Measurements from ENCODE around the gene ADAR.
"Not testable (repeated sequence)": the region's sequence is repeated elsewhere in the genome, so short reads cannot be mapped to it uniquely, and the experiment has no call there.

Gene ADAR, protein sequence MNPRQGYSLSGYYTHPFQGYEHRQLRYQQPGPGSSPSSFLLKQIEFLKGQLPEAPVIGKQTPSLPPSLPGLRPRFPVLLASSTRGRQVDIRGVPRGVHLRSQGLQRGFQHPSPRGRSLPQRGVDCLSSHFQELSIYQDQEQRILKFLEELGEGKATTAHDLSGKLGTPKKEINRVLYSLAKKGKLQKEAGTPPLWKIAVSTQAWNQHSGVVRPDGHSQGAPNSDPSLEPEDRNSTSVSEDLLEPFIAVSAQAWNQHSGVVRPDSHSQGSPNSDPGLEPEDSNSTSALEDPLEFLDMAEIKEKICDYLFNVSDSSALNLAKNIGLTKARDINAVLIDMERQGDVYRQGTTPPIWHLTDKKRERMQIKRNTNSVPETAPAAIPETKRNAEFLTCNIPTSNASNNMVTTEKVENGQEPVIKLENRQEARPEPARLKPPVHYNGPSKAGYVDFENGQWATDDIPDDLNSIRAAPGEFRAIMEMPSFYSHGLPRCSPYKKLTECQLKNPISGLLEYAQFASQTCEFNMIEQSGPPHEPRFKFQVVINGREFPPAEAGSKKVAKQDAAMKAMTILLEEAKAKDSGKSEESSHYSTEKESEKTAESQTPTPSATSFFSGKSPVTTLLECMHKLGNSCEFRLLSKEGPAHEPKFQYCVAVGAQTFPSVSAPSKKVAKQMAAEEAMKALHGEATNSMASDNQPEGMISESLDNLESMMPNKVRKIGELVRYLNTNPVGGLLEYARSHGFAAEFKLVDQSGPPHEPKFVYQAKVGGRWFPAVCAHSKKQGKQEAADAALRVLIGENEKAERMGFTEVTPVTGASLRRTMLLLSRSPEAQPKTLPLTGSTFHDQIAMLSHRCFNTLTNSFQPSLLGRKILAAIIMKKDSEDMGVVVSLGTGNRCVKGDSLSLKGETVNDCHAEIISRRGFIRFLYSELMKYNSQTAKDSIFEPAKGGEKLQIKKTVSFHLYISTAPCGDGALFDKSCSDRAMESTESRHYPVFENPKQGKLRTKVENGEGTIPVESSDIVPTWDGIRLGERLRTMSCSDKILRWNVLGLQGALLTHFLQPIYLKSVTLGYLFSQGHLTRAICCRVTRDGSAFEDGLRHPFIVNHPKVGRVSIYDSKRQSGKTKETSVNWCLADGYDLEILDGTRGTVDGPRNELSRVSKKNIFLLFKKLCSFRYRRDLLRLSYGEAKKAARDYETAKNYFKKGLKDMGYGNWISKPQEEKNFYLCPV

DNA sequence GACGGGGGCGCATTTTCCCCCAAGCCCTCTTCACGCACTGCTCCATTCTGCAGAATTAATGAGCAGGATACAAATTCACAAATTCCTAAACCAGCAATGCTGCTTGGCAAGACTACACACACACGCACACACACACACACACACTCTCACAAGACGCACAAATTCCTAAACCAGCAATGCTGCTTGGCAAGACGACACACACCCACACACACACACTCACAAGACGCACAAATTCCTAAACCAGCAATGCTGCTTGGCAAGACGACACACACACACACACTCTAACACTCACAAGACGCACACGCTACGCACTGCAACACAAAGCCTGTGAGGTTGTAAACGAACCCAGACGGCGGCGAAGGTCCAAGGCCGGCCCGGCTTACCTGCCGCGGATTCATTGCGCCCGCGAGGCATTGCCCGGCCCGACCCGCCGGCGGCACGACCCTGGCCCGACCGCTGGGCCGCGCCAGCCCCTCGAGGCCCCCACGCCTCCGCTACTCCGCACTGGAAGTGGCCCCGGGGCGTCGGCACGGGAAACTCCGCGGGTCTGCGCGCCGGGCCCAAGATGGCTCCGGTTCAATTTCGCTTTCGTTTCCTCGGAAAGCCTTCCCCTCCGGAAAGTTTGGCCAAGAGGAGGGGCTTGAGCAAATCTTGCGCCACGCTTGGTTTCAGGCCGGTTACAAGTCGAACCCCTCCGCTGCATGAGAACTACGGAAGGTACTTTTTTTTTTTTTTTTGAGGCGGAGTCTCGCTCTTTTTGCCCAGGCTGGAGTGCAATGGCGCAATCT lies at the start of gene ADAR:
Gene ADAR (minus strand): TSS at position 578 of the 788 bp plus-strand sequence. CDS start 180 bp downstream, at position 398.
- peak; percentile 58 to 78 (median 72) for DNase-seq (ENCODE audit: low read depth in 2 of 3, low spot score in 2 of 3)

DNA sequence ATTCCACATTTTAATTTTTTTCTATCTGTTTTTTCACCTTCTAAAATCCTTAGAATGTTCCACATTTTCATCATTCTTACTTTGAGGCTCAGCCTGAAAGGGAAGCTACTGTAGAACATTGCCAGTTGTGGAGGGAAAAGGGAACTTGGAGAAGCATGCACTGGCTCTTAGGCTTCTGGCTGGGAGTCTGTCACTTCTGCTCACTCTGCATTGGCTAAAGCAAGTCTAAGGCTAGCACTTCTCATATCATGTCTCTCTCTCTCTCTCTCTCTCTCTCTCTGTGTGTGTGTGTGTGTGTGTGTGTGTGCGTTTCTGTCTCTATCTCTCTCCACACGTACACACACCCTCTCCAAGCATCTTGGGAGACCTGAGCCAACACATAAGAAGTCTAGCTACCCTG lies 49.6 kb upstream of the ADAR start:
- no peak for DNase-seq (ENCODE audit: low read depth in 2 of 3, low spot score in 2 of 3)

DNA sequence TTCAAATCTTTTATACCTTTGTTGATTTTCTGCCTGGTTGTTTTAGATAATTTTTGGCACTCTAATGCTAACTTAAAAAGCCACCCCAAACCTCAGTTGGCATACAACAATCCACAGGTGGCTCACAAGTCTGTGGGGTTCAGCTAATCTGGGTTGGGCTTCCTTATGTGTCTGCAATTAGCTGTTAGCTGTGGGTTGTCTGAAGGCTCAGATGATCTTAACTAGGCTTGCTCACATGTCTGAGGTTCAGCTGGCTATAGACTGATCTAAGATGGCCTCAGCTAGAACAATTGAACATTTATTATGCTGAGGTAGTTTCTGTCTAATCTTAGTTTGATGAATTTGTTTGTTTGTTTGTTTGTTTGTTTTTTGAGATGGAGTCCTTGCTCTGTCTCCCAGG lies 44.9 kb upstream of the ADAR start:
- no peak for DNase-seq (ENCODE audit: low read depth in 2 of 3, low spot score in 2 of 3)

DNA sequence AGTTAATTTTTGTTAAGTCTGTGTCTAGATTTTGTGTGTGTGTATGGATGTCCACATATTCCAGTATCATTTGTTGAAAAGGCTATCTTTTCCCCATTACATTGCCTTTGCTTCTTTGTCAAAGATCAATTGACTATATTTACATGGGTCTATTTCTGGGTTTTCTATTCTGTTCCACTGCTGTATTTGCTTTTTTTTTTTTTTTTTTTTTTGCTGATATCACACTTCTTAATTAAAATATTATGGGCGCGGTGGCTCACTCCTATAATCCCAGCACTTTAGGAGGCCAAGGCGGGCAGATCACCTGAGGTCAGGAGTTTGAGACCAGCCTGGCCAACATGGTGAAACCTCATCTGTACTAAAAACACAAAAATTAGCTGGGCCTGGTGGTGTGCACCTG lies 36.7 kb upstream of the ADAR start:
- DNase-seq (ENCODE audit: low read depth in 2 of 3, low spot score in 2 of 3), result not testable (repeated sequence)

DNA sequence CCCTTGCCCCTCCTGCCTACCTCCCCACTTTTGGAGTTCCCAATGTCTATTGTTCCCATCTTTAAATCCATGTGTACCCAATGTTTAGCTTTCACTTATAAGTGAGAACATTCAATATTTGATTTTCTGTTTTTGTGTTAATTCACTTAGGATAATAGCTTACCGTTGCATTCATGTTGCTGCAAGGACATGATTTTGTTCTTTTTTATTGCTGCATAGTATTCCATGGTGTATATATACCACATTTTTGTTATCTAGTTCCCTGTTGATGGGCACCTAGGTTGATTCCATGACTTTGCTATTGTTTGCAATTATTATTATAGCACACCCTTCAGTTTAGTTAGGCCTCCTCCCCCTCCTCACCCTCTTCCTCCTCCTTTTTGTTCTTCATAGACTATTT lies 33.5 kb upstream of the ADAR start:
- DNase-seq (ENCODE audit: low read depth in 2 of 3, low spot score in 2 of 3), result no peak

DNA sequence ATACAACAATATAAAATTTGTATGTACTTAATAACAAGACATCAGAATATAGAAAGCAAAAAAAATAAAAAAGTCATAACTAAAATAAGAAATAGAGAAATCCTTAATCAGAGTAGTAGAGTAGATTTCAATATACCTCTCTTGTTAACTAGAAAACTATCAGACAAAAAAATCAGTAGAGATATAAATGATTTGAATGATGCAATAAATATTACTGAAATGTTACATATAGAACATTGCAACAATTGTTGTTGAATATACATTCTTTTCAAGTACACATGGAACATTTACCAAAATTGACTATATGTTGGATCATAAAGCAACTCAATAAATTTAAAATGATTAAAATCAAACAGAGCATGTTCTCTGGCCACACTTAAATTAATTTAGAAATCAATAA lies 31.9 kb upstream of the ADAR start:
- no peak for DNase-seq (ENCODE audit: low read depth in 2 of 3, low spot score in 2 of 3)

DNA sequence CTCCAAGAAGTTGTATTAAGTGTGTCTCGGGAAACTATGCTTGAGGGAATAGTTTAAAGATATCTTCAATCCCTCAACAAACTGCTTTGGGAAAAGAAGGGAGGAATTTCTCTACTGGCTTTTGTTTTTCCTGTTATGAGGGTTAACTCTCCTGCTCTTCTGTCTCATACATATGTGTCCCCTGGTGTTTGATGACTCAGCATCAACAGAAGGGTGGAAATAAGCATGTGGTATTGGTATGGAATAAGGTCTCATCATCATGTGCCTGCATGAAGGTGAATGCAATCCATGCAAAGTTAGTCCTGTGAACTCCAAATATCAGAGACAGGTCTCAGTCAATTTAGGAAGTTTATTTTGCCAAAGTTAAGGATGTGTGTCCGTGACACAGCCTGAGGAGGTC lies 27.2 kb upstream of the ADAR start:
- no peak for DNase-seq (ENCODE audit: low read depth in 2 of 3, low spot score in 2 of 3)

DNA sequence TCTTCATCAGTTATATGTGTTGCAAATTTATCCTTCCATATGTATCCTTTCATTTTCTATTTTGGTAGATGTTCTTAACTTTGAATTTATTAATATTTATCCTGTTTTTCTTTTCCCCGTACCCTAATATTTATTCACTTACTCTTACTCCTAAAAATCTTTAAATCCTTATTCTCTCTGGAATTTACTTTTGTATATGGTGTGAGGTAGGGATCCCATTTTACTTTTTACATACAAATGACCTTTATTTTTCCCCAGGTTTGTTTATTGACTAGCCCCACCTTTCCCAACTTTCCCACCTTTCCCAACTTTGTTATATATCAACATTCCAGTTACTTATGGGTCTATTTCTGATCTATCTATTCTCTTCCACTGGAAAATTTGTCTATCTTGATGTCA lies 21.7 kb upstream of the ADAR start:
- DNase-seq (ENCODE audit: low read depth in 2 of 3, low spot score in 2 of 3), result no peak

DNA sequence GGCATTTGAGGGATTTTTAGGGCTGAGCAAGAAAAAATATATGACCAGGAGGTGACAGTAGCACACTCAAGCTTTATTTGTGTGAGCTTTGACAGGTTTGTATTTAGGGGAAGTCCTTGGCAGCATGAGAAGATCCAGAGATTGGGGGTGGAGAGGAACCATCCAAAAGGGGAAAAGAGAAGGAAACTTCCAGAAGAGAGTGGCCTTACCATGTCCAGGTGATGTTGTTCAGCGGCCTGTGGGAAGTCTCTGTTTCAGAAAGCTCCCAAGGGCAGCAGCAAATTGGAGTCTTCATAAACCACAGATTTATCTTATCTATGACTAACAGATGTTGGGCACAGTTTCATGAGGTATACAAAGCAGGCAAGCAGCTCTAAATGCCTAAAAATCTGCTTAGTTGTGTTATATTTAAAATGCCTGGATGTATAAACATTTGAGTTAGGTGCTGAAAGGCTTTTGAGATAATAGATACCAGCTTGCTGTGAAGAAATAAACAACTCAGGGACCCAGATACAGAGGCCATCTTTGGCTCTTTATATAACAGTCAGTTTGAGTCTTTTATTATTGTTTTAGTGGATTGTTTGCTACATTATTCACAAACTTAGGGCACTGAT lies 21.2 kb upstream of the ADAR start:
- no peak for DNase-seq (ENCODE audit: low read depth in 2 of 3, low spot score in 2 of 3)

DNA sequence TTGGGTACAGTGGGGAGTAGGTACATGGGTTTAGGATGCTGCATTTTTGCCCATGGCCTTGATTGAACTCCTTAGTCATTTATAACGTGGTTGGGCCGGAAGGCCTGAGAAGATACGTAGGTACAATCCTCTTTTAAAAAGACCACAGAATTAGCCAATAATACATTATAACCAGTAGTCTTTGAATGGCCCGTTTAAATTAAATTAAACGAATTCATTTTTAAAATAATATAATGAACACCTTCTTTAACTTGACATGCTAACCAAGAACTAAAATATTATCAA lies 20.1 kb upstream of the ADAR start:
- no peak for DNase-seq (ENCODE audit: low read depth in 2 of 3, low spot score in 2 of 3)

DNA sequence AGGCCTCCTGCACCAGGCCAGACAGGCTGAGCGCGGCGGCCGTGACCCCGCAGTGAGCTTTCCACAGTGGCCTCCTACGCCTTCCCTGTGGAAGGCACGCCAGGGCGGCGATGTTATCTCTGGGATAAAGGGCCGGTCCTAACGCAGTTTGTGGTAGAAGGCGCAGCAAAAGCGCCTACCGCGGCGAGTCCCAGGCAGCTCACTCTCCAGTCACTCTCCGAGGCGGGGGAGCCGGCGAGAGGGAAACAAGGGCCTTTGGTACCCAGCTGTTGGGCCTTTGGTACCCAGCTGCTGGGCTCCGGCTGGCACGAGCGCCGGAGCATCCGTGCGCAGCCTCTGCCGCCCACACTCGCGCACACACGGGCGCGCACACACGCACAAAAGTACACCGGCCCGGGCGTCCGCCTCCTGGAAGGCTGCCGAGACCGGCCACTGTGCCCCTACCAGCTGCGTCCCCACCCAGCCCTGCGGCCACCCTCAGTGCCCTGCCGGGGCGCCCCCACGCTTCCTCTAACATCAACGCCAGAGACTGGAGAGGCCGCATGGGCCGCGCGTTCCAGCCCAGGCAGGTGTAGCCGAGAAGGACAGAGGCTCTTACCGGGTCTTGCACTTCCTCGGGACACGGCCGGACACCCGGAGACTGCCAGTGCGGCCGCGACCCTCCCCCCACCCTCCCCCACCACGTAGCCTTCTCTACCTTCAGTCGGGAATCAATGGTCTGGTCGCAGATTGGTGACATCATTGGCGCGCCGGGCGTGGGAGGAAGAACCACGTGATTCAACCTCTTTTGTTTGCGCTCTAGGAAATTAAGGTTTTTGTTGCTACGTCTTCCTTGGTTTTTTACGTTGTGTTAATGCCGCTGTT lies 19.5 kb upstream of the ADAR start:
- DNase-seq (ENCODE audit: low read depth in 2 of 3, low spot score in 2 of 3), result peak; percentile 75 to 96 (median 95)

DNA sequence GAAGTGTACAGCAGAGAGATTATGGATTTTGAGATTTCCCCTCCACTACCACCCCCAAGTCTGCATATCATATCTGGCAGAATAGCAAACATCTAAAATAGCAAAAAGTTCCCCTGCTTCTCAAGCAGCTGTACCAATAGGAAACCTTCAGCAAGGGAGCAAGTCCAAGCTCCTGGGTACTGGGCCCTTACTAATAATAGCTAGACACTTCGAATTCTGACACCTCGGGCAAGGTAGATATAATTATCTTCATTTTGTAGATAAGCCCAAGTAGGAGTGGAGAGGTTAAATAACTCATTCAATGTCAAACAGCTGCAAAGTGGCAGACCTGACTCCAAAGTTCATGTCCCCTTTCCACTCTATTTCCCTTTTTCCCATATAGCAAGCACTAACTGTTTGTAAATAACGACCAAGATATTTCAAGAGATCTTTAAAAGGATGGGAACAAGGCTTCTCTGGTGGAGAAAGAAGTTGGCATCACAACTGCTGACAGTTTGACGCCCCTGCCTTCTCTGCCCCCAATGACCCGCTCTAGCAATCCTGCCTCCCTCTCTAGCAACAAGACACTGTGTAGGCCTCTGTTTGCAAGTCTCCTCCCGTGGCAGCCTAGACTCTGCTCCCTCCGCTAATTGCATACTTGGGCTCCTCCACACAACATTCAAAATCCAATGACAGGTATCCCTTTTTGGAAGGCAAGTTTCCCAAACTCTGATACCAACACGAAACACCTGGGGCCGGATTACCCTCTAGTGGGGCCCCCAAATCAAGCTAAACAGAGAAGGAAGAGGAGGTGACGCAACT lies 18.7 kb upstream of the ADAR start:
- DNase-seq (ENCODE audit: low read depth in 2 of 3, low spot score in 2 of 3), result no peak

DNA sequence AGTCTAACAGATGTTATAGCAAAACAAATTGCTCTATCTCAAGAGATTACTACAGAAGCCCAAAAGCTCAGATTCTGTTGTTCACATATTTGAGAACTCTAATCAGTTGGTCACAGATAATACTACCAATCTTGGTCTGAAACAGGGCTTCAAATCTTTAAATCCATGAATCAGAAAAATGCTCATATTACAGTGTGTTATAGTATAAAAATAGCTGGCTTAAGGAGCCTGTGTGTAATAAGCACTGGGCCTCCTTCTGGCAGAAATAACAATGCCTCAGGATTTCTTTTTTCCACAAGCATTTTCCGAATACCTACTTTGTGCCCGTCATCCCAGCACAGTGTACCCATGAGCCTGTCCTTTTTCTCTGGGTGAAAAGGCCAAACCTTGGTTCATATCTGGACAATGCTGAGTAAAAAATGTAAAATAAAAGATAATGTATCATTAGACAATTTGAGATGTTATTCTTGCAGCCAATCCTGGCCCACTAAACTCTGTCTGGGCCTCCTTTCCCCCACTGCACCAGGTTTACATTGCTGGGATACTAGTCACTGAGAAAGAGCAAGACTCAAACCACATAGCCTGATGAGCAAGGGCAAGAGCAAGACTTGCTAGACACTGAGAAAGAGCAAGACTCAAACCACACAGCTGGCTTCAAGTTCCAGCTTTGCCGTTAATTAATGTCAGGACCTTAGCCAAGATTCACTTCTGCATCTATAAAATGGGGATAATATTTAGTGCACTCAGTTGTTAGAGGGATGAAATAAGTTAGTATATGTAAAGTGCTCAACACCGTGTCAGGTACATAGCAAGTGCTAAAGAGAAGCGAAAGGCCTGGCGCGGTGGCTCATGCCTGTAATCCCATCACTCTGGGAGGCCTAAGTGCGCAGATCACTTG lies 17.0 kb upstream of the ADAR start:
- no peak for DNase-seq (ENCODE audit: low read depth in 2 of 3, low spot score in 2 of 3)

DNA sequence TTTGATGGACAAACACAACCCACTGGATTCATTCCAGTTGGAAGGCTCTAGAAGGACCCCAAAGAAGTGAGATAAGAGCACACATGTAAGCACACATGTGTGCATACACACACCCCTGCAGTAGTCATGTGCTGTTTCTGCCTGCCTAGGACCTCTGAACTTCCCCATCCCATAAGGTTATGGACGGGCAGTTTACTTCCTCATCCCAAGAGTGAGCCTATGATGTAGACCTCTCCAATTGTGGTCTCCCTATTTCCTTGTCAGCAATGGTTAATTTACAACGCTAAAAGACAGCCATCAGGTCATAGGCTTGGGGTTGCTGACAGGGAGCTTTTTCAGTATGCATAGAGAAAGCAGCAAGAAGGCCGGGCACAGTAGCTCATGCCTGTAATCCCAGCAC lies 15.4 kb upstream of the ADAR start:
- DNase-seq (ENCODE audit: low read depth in 2 of 3, low spot score in 2 of 3), result no peak

DNA sequence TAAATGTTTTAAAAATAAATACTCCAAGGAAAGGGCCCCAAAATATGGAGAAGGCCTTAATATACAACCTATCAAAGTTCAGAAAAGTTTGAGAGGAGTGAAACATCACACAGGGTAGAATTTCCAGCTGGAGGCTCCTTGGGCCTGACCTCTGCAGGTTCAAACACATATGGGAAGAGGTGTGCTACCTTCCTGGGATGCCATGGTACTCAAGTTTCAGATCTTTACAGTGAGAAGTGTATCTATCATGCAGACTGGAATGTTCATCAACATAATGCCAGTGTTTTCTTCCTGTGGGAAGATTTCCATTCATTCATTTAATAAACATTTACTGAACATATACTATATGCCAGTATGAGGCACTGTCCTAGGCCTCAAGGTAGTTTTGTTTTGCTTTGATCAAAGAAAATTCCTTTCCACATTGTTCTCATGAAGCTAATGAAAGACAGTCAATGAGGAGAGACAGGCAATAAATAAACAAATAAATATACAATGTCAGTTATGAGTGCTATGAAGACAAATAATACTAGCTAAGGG lies 14.6 kb upstream of the ADAR start:
- DNase-seq (ENCODE audit: low read depth in 2 of 3, low spot score in 2 of 3), result no peak

DNA sequence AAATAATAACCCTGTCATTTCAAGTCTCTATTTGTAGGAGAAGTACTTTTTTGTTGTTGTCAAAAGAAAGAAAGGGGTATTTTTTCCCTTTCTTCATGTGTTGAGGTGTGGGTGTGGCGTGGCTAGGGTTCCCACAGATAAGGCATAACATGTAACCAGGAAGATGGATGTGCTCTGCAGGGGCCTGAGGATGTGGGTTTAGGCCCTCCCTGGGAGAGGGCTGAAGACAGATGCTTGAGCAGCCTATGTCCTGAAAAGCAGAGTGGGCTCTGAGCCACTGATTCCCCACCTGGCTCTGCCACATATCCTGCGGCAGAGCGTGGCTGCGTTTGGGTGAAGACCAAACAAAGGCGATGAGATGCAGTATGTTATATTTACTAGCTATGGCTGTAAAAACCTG lies 13.9 kb upstream of the ADAR start:
- DNase-seq (ENCODE audit: low read depth in 2 of 3, low spot score in 2 of 3), result no peak

DNA sequence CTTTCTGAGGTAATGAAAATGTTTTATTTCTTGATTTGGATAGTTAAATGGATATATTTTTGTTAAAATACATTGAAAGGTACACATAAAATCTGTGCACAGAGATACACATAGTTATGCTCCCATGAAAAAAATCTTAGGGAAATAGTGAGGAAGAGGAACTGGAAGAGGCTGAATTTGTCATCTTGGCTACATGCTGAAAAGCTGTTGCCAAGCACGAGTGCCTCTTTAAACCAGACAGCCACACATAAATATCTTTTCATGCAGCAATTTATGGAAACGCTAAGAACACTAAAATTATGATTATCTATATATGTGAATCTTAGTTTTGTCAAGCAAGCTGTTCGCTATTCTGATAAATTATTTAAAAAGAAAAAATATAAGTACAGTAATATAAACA lies 12.8 kb upstream of the ADAR start:
- no peak for DNase-seq (ENCODE audit: low read depth in 2 of 3, low spot score in 2 of 3)

Measured in activated CD8-positive, alpha-beta memory T cell treated with anti-CD3 and anti-CD28 coated beads for 48 hours (primary cell).